Measurements from ENCODE around the gene ZNF512. TPM values are rescaled to one million over a fixed set of nuclear protein-coding genes. Genes with fewer than 3 reads are reported as not detected.

ZNF512 gene
- total and polyA plus RNA-seq, 2 donors (not counting 1 experiment from before 2014, with no cell fraction given): 33.3 to 72.3 TPM

DNA sequence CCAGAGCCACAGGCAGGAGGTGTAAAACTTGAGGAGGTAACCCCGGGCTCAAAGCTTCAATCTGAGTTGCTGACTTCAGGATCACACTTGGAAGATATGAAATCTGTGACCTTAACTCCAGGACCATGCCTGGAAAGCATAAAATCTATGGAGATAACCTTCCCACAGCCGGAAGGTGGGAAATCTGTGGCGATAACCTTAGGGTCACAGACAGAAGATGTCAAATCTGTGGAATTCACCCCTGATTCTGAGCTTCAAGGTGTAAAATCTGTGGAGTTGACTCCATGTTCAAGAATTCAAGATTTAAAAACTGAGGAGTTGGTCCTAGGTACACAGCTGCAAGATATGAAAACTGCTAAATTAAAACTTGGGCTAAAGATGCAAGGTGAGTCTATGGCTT is 11.6 kb upstream of the ZNF512 start:
- Histone ChIP-seq H3K9me3 (ENCODE audit: control extremely low read depth in 1 of 3, control insufficient read depth in 2 of 3, insufficient read depth in 1 of 3, low read length in 2 of 3) (peaks cover 0 to 2% (median 0%) of the 10 kb centered on the region in 3 donors), H4K20me1 (ENCODE audit: control insufficient read depth, insufficient read depth, low read length, poor library complexity, severe bottlenecking) (no peaks in the 10 kb centered on the region), H3K4me3 (ENCODE audit: control extremely low read depth in 1 of 5, extremely low read depth in 1 of 5, insufficient read depth in 1 of 5, low read depth in 2 of 5, low read length in 4 of 5) (no peak overlapping the region), H2AFZ (ENCODE audit: insufficient read depth, low read depth, low read length, poor library complexity, severe bottlenecking) (no peak overlapping the region), H3K27ac (ENCODE audit: low read length in 2 of 2) (no peak overlapping the region), H3K4me2 (replicated peaks; ENCODE audit: low read depth, low read length, poor library complexity, severe bottlenecking) (no peak overlapping the region), H3K79me2 (ENCODE audit: control insufficient read depth, insufficient read depth, low read length) (no peaks in the 10 kb centered on the region), H3K27me3 (replicated peaks in 1 of 4; ENCODE audit: control extremely low read depth in 1 of 4, control insufficient read depth in 3 of 4, insufficient read depth in 4 of 4, low read length in 3 of 4) (peaks cover 0 to 37% (median 25%) of the 10 kb centered on the region in 4 experiments), H3K4me1 (ENCODE audit: control insufficient read depth in 2 of 2, insufficient read depth in 2 of 2, low read length in 2 of 2) (no peaks in the 10 kb centered on the region), H3K9ac (ENCODE audit: low read length) (no peak overlapping the region), H3K36me3 (replicated peaks in 1 of 2; ENCODE audit: control extremely low read depth in 1 of 2, control insufficient read depth in 1 of 2, extremely low read depth in 1 of 2, insufficient read depth in 2 of 2, low read length in 1 of 2) (no peaks in the 10 kb centered on the region)
- no peak for TF ChIP-seq EZH2 (IDR thresholded peaks at IDR 0.05; ENCODE audit: borderline replicate concordance, insufficient read depth, low read depth, low read length, poor library complexity, severe bottlenecking)
- TF ChIP-seq, protein P1, sequence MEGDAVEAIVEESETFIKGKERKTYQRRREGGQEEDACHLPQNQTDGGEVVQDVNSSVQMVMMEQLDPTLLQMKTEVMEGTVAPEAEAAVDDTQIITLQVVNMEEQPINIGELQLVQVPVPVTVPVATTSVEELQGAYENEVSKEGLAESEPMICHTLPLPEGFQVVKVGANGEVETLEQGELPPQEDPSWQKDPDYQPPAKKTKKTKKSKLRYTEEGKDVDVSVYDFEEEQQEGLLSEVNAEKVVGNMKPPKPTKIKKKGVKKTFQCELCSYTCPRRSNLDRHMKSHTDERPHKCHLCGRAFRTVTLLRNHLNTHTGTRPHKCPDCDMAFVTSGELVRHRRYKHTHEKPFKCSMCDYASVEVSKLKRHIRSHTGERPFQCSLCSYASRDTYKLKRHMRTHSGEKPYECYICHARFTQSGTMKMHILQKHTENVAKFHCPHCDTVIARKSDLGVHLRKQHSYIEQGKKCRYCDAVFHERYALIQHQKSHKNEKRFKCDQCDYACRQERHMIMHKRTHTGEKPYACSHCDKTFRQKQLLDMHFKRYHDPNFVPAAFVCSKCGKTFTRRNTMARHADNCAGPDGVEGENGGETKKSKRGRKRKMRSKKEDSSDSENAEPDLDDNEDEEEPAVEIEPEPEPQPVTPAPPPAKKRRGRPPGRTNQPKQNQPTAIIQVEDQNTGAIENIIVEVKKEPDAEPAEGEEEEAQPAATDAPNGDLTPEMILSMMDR (IDR thresholded peaks at IDR 0.05): no peak
- Mint-ChIP-seq H3K27ac (no peak overlapping the region), H3K9me3 (ENCODE audit: insufficient read depth) (peaks cover 3% of the 10 kb centered on the region), H3K4me3 (no peak overlapping the region), H3K4me1 (no peaks in the 10 kb centered on the region), H3K27me3 (peaks cover 44% of the 10 kb centered on the region)
- ATAC-seq (ENCODE audit: low read depth) (no peak), DNase-seq (no peak)
- ChIA-PET POLR2A (no interaction called here), CTCF (interaction anchor here (0.5 to 0.6 kb wide), 2 partner anchors 9 to 169 kb away, joined by 3 read pairs; no protein-coding TSS in a partner anchor)
- 58% methylated on average over 3 of the region's 3 CpGs for WGBS (ENCODE audit: insufficient coverage)
- intact Hi-C loops (cut with micrococcal nuclease): no loop called here

DNA sequence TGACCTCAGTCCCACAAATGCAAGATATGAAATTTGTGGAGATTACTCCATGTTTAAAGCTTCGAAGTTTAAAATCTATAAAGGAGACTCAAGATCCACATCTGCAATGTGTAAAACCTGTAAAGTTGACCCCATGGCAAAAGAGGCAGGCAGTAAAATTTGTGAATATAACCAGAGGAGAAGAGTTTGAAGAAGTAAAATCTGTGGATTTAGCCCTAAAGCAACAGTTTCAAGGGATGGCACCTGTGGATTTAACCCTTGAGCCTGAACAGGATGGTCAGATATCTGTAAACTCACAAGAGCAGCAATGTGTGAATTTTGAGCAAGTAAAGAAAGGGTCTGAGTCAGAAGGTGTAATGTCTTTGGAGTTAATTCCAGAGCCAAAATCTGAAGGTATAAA is 11.2 kb upstream of the ZNF512 start:
- Histone ChIP-seq H3K9ac (ENCODE audit: low read length) (no peak overlapping the region), H3K27ac (ENCODE audit: low read length in 2 of 2) (no peak overlapping the region), H3K36me3 (replicated peaks in 1 of 2; ENCODE audit: control extremely low read depth in 1 of 2, control insufficient read depth in 1 of 2, extremely low read depth in 1 of 2, insufficient read depth in 2 of 2, low read length in 1 of 2) (no peaks in the 10 kb centered on the region), H3K9me3 (ENCODE audit: control extremely low read depth in 1 of 3, control insufficient read depth in 2 of 3, insufficient read depth in 1 of 3, low read length in 2 of 3) (peaks cover 0 to 3% (median 0%) of the 10 kb centered on the region in 3 donors), H3K4me1 (ENCODE audit: control insufficient read depth in 2 of 2, insufficient read depth in 2 of 2, low read length in 2 of 2) (no peaks in the 10 kb centered on the region), H2AFZ (ENCODE audit: insufficient read depth, low read depth, low read length, poor library complexity, severe bottlenecking) (no peak overlapping the region), H4K20me1 (ENCODE audit: control insufficient read depth, insufficient read depth, low read length, poor library complexity, severe bottlenecking) (no peaks in the 10 kb centered on the region), H3K27me3 (replicated peaks in 1 of 4; ENCODE audit: control extremely low read depth in 1 of 4, control insufficient read depth in 3 of 4, insufficient read depth in 4 of 4, low read length in 3 of 4) (peaks cover 0 to 32% (median 21%) of the 10 kb centered on the region in 4 experiments), H3K79me2 (ENCODE audit: control insufficient read depth, insufficient read depth, low read length) (no peaks in the 10 kb centered on the region), H3K4me2 (replicated peaks; ENCODE audit: low read depth, low read length, poor library complexity, severe bottlenecking) (no peak overlapping the region), H3K4me3 (ENCODE audit: control extremely low read depth in 1 of 5, extremely low read depth in 1 of 5, insufficient read depth in 1 of 5, low read depth in 2 of 5, low read length in 4 of 5) (no peak overlapping the region)
- Mint-ChIP-seq H3K9me3 (ENCODE audit: insufficient read depth) (peaks cover 3% of the 10 kb centered on the region), H3K27ac (no peak overlapping the region), H3K27me3 (peaks cover 40% of the 10 kb centered on the region), H3K4me1 (no peaks in the 10 kb centered on the region), H3K4me3 (no peak overlapping the region)
- intact Hi-C loops (cut with micrococcal nuclease): no loop called here
- ATAC-seq (ENCODE audit: low read depth) (no peak), DNase-seq (no peak)
- ChIA-PET CTCF (interaction anchor here (0.5 to 0.6 kb wide), 2 partner anchors 9 to 169 kb away, joined by 3 read pairs; no protein-coding TSS in a partner anchor), POLR2A (no interaction called here)
- WGBS (ENCODE audit: insufficient coverage): 83% methylated on average over 1 of the region's 1 CpG
- TF ChIP-seq EZH2 (IDR thresholded peaks at IDR 0.05; ENCODE audit: borderline replicate concordance, insufficient read depth, low read depth, low read length, poor library complexity, severe bottlenecking): no peak

All from B cell (primary cell).